OCI-LY7 (cell line): ENCODE measurements around the gene MTOR. TPM values are rescaled to one million over a fixed set of nuclear protein-coding genes. Genes with fewer than 3 reads are reported as not detected.
A peak's percentile ranks its signal among the peaks of the same experiment; 100 is the strongest.

Experiments
- BruUV-seq: library from RNA; stranded (reverse); fragments of 400-500 nt; replicated peaks from 2 replicates; lab custom pipeline; 2021; lab: Mats Ljungman, UMichigan
- CTCF ChIA-PET: fragments of 300-600 bp; sonication (Branson Sonifier 250); formaldehyde crosslinking; loops from one replicate; lab custom pipeline; 2022; ENCODE audit warnings: antibody characterized with exemption; ENCODE audit not compliant: unreplicated experiment; lab: Charles Lee
- POLR2A ChIA-PET: fragments of 300-600 bp; sonication (Branson Sonifier 250); formaldehyde crosslinking; loops from one replicate; lab custom pipeline; 2022; ENCODE audit warnings: antibody characterized with exemption; lab: Charles Lee
- DNase-seq: peaks from one replicate; pipeline ENCODE4 v3.0.0-alpha.2; 2015; ENCODE audit warnings: low spot score
- H2AFZ ChIP-seq: fragments of 200-600 bp; sonication (generic), shearing (Covaris generic); 2 replicates; pipeline ENCODE4 v1.6.1; 2014; ENCODE audit warnings: mild to moderate bottlenecking, antibody characterized with exemption, low read length, moderate library complexity
- H3K27ac ChIP-seq: fragments of 200-600 bp; sonication (generic); 2 replicates; pipeline ENCODE4 v1.5.1; 2014; ENCODE audit warnings: mixed run types, low read depth, mild to moderate bottlenecking, moderate library complexity, low read length, inconsistent platforms; ENCODE audit not compliant: poor library complexity, severe bottlenecking
- H3K36me3 ChIP-seq: fragments of 200-600 bp; sonication (generic); 2 replicates; pipeline ENCODE4 v1.6.1; 2014; ENCODE audit warnings: mild to moderate bottlenecking, antibody characterized with exemption, low read length, moderate library complexity, mixed read lengths; ENCODE audit not compliant: insufficient read depth
- H3K4me1 ChIP-seq: fragments of 200-600 bp; sonication (generic); 2 replicates; pipeline ENCODE4 v1.5.1; 2014; ENCODE audit warnings: mild to moderate bottlenecking, low read length; ENCODE audit not compliant: insufficient read depth, poor library complexity, severe bottlenecking
- H3K4me2 ChIP-seq: fragments of 200-600 bp; sonication (generic); 2 replicates; pipeline ENCODE4 v1.6.1; 2014; ENCODE audit warnings: mild to moderate bottlenecking, low read length
- H3K4me3 ChIP-seq: fragments of 200-600 bp; sonication (generic); 2 replicates; pipeline ENCODE4 v1.5.1; 2014; ENCODE audit warnings: mild to moderate bottlenecking, low read depth, low read length; ENCODE audit not compliant: poor library complexity, severe bottlenecking
- H3K79me2 ChIP-seq: fragments of 200-600 bp; sonication (generic); 2 replicates; pipeline ENCODE4 v1.6.1; 2016; ENCODE audit warnings: low read depth, mild to moderate bottlenecking, low read length, moderate library complexity, mixed read lengths; ENCODE audit not compliant: insufficient read depth
- H3K9me2 ChIP-seq: fragments of 200-600 bp; sonication (generic); 2 replicates; pipeline ENCODE4 v1.6.1; 2016; ENCODE audit warnings: mild to moderate bottlenecking, low read length, mixed read lengths; ENCODE audit not compliant: insufficient read depth
- H3K9me3 ChIP-seq: fragments of 200-600 bp; sonication (generic); 2 replicates; pipeline ENCODE4 v1.6.1; 2014; ENCODE audit warnings: mild to moderate bottlenecking, mixed run types, low read length, mixed read lengths
- H4K20me1 ChIP-seq: fragments of 200-600 bp; sonication (generic); 2 replicates; pipeline ENCODE4 v1.6.1; 2014; ENCODE audit warnings: mild to moderate bottlenecking, antibody characterized with exemption, low read length, moderate library complexity, mixed read lengths; ENCODE audit not compliant: insufficient read depth
- EZH2phosphoT487 ChIP-seq: fragments of 200-600 bp; sonication (generic); IDR thresholded peaks from 2 replicates; pipeline ENCODE4 v1.6.1; 2018; ENCODE audit warnings: low read depth, borderline replicate concordance, mild to moderate bottlenecking, mixed run types, antibody characterized with exemption, low read length, moderate library complexity, mixed read lengths
- intact Hi-C: fragments of 100-400 bp; cut with micrococcal nuclease; formaldehyde crosslinking; loops from one replicate; pipeline ENCODE4 v1.10.0; 2022; ENCODE audit not compliant: unreplicated experiment
- total RNA-seq, 2 experiments: library from RNA; depleted of rRNA in 1 of 2; stranded (reverse); fragments of >200 nt in 1 of 2; shearing (Covaris generic) in 1 of 2; gene quantifications; 2 replicates each; pipeline ENCODE4 v1.2.3, GENCODE V29; 2014 to 2022
- TF ChIP-seq, protein P1 (sequence below): fragments of 200-600 bp; sonication (generic); conservative IDR thresholded peaks from 2 replicates; pipeline ENCODE4 v1.5.1; 2014; ENCODE audit warnings: mild to moderate bottlenecking, antibody characterized with exemption, low read length, moderate library complexity, mixed read lengths

The MTOR gene
- total RNA-seq, 2 experiments from 2014 or later, result 41.1 to 58.6 TPM

DNA sequence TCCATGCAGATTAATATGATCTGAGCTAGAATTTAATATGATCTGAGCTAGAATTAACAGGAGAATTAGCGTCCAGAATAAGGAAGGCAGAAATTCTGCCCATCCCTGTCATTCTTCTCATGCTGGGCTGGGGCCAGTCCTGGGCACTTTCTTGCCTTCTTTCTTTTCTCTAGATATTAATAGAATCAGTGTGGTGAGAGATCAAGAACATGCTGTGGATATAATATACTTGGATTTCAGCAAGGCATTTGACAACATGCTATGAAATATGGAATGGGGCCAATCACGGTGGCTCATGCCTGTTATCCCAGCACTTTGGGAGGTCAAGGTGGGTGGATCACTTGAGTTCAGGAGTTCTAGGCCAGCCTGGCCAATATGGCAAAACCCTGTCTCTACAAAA, 28.7 kb upstream of the MTOR start:
- Histone ChIP-seq H3K79me2 (no peaks in the 10 kb centered on the region), H3K9me2 (no peaks in the 10 kb centered on the region), H3K4me2 (no peak overlapping the region), H3K4me1 (no peaks in the 10 kb centered on the region), H3K4me3 (no peak overlapping the region), H2AFZ (no peak overlapping the region), H3K27ac (no peak overlapping the region), H4K20me1 (no peaks in the 10 kb centered on the region), H3K36me3 (peaks cover 83% of the 10 kb centered on the region), H3K9me3 (no peaks in the 10 kb centered on the region)
- intact Hi-C loops, result no loop called here
- TF ChIP-seq, protein P1, sequence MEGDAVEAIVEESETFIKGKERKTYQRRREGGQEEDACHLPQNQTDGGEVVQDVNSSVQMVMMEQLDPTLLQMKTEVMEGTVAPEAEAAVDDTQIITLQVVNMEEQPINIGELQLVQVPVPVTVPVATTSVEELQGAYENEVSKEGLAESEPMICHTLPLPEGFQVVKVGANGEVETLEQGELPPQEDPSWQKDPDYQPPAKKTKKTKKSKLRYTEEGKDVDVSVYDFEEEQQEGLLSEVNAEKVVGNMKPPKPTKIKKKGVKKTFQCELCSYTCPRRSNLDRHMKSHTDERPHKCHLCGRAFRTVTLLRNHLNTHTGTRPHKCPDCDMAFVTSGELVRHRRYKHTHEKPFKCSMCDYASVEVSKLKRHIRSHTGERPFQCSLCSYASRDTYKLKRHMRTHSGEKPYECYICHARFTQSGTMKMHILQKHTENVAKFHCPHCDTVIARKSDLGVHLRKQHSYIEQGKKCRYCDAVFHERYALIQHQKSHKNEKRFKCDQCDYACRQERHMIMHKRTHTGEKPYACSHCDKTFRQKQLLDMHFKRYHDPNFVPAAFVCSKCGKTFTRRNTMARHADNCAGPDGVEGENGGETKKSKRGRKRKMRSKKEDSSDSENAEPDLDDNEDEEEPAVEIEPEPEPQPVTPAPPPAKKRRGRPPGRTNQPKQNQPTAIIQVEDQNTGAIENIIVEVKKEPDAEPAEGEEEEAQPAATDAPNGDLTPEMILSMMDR, result no peak
- no peak for TF ChIP-seq EZH2phosphoT487
- no TSS peak for BruUV-seq
- ChIA-PET CTCF (interaction anchor here (1.0 kb wide), 1 partner anchor 10 kb away, joined by 3 read pairs; no protein-coding TSS in a partner anchor), POLR2A (interaction anchor here (0.8 kb wide), 1 partner anchor 9 kb away, joined by 3 read pairs; no protein-coding TSS in a partner anchor)
- DNase-seq, result no peak

DNA sequence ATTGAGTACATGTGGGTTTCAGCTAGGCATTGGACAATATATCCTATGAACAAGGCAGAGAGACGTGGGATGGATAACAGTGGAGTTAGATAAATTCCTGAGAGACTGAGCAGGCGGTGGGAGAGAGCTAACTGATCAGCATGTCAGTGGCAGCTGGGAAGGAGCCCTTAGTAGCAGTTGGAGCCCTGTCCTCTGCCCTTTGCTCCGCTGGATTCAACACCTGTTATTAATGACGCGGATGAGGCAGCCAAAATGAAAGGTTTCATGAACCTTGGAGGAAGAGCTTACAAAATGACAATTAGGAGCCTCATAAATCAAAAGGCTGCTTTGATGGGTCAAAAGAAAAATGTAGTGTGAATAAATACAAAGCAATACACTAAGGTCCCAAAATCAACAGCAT, 26.7 kb upstream of the MTOR start:
- no peaks in the 10 kb centered on the region for H3K9me2 ChIP-seq
- H3K4me3 ChIP-seq, result no peak overlapping the region
- BruUV-seq, result no TSS peak
- peaks cover 4% of the 10 kb centered on the region; the same call in 1 of the 2 replicates for H3K79me2 ChIP-seq
- H3K36me3 ChIP-seq, result peaks cover 80% of the 10 kb centered on the region
- H3K27ac ChIP-seq, result no peak overlapping the region
- TF ChIP-seq, protein P1, result no peak
- TF ChIP-seq EZH2phosphoT487, result no peak
- no peak overlapping the region for H2AFZ ChIP-seq
- POLR2A ChIA-PET, result interaction anchor here (1.2 kb wide), 1 partner anchor 197 kb away, joined by 3 read pairs; no protein-coding TSS in a partner anchor
- H3K4me2 ChIP-seq, result no peak overlapping the region
- intact Hi-C loops, result no loop called here
- H3K9me3 ChIP-seq, result no peaks in the 10 kb centered on the region
- H3K4me1 ChIP-seq, result no peaks in the 10 kb centered on the region
- no peaks in the 10 kb centered on the region for H4K20me1 ChIP-seq
- no peak for DNase-seq
- CTCF ChIA-PET, result no interaction called here

DNA sequence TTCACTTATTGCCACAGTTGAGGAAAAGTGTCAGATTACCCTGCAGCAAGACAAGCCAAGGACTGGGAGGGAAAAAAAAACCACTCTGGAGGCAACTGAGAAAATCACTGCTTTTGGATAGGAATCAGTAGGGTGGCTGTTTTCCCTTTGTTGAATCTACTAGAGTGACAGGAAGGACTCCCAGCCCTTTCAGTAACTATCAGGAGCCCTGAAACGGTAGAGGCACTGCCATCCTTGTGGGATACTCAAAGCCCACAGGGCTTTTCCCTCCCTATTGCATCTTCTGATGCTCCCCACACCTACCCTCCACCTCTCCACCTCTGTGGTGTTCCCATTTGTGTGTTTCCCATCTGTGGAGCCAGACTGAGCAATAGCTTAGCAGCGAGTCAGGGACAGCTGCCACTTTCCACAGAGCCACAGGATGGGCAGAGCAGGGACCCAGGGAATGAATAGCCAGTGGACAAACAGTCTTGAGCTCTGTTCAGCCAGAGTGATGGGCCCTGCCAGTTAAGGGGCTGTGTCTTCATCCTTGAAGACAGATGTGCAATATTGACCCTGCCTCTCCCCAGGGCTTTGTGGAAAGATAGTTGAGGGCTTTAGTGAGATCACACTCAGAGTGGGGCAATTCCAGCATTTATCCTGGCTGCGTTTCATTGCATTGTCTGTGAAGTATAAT, 24.5 kb upstream of the MTOR start:
- H3K4me2 ChIP-seq, result no peak overlapping the region
- no peaks in the 10 kb centered on the region for H4K20me1 ChIP-seq
- no peak overlapping the region for H2AFZ ChIP-seq
- BruUV-seq, result TSS peak; percentile 31
- no peaks in the 10 kb centered on the region for H3K9me2 ChIP-seq
- no peaks in the 10 kb centered on the region for H3K9me3 ChIP-seq
- H3K36me3 ChIP-seq, result peaks cover 87% of the 10 kb centered on the region
- no peak for TF ChIP-seq EZH2phosphoT487
- TF ChIP-seq, protein P1, result no peak
- H3K27ac ChIP-seq, result no peak overlapping the region
- peaks cover 25% of the 10 kb centered on the region for H3K79me2 ChIP-seq
- POLR2A ChIA-PET, result no interaction called here
- intact Hi-C loops, result no loop called here
- no peak for DNase-seq
- H3K4me1 ChIP-seq, result peaks cover 4% of the 10 kb centered on the region
- no peak overlapping the region for H3K4me3 ChIP-seq
- CTCF ChIA-PET, result no interaction called here
